HL-60 (cell line): ENCODE data around the gene TBX18.

Experiments used
- DNase-seq, 2 experiments: peaks; one replicate each; pipeline ENCODE4 v3.0.0-alpha.2; 2010 to 2020; ENCODE audit warnings: low read depth in 1 of 2, low spot score in 1 of 2
- H3K27ac ChIP-seq: fragments of 250-450 bp; sonication (Bioruptor Pico); replicated peaks from 2 replicates; pipeline ENCODE4 v1.5.1; 2020; ENCODE audit warnings: mild to moderate bottlenecking, moderate library complexity
- H3K27me3 ChIP-seq: fragments of 250-450 bp; sonication (Bioruptor Pico); 2 replicates; pipeline ENCODE4 v1.5.1; 2021; ENCODE audit warnings: mild to moderate bottlenecking, moderate library complexity; ENCODE audit not compliant: insufficient read depth, poor library complexity, severe bottlenecking
- H3K4me3 ChIP-seq: replicated peaks from 2 replicates; pipeline ENCODE4 v1.5.1; 2011; ENCODE audit warnings: mild to moderate bottlenecking, control low read depth, low read length; ENCODE audit not compliant: insufficient read depth
- CTCF ChIP-seq: IDR thresholded peaks from one replicate; pipeline ENCODE4 v1.5.1; 2011; ENCODE audit warnings: low read length, control low read depth, inconsistent platforms; ENCODE audit not compliant: insufficient read depth
- GABPA ChIP-seq: IDR thresholded peaks from 2 replicates; pipeline ENCODE4 v1.6.1; 2012; ENCODE audit warnings: low read depth
- POLR2AphosphoS5 ChIP-seq: IDR thresholded peaks from 2 replicates; pipeline ENCODE4 v1.6.1; 2012; ENCODE audit warnings: low read depth
- REST ChIP-seq: IDR thresholded peaks from 2 replicates; pipeline ENCODE4 v1.6.1; 2012; ENCODE audit warnings: low read depth; ENCODE audit not compliant: insufficient replicate concordance
- SPI1 ChIP-seq: IDR thresholded peaks from 2 replicates; pipeline ENCODE4 v1.6.1; 2012; ENCODE audit warnings: low read depth, mild to moderate bottlenecking, borderline replicate concordance

Gene TBX18

GRCh38 chr6:84639396-84639795, 125.0 kb downstream of the TBX18 start:
- TF ChIP-seq CTCF (no peak), POLR2AphosphoS5 (no peak), SPI1 (no peak), REST (no peak), GABPA (no peak)
- Histone ChIP-seq H3K27me3 (no peaks in the 10 kb centered on the region), H3K4me3 (no peak overlapping the region), H3K27ac (no peak overlapping the region)
- DNase-seq, result no peak

GRCh38 chr6:84638286-84638685, 126.1 kb downstream of the TBX18 start:
- Histone ChIP-seq H3K27me3 (no peaks in the 10 kb centered on the region), H3K4me3 (no peak overlapping the region), H3K27ac (no peak overlapping the region)
- DNase-seq, result no peak
- TF ChIP-seq POLR2AphosphoS5, result no peak
- no peak for TF ChIP-seq SPI1
- no peak for TF ChIP-seq GABPA
- TF ChIP-seq REST, result no peak
- TF ChIP-seq CTCF, result no peak
